Esophagus squamous epithelium (tissue), 4 donors: ENCODE measurements around the gene MIA.

Source experiments
- CTCF ChIP-seq, 6 experiments: fragments of 450-650 bp in 4 of 6; fragments of 200-600 bp in 2 of 6; sonication (generic) in 2 of 6; IDR thresholded peaks; one replicate each; pipeline ENCODE4 v1.5.1; 2016 to 2019; ENCODE audit warnings: antibody characterized with exemption in 6 of 6, mild to moderate bottlenecking in 4 of 6, moderate library complexity in 4 of 6
- POLR2A ChIP-seq, 4 donors: fragments of 450-650 bp; IDR thresholded peaks; one replicate each; pipeline ENCODE4 v1.6.1; 2017; ENCODE audit warnings: antibody characterized with exemption in 4 of 4, mild to moderate bottlenecking in 4 of 4, moderate library complexity in 3 of 4

GRCh38 chr19:40791996-40792395 is 16.7 kb downstream of the MIA start:
- TF ChIP-seq CTCF (IDR thresholded peaks at IDR 0.05), result no peak
- TF ChIP-seq POLR2A (IDR thresholded peaks at IDR 0.05), result no peak
